Esophagus mucosa (tissue), 1 donor: Measurements from ENCODE around the gene NEO1. TPM values are rescaled to one million over a fixed set of nuclear protein-coding genes. Genes with fewer than 3 reads are reported as not detected.

Source experiments
- ATAC-seq: fragments of 200-7000 bp; cut with Tn5 transposase; one replicate; pipeline ENCODE4 v1.9.1; 2020
- total RNA-seq: library from RNA; stranded (reverse); gene quantifications from one replicate; pipeline ENCODE4 v1.2.4, GENCODE V29; 2023
- donor health status: DM: yes; HTN: yes; CAD: no.

The NEO1 gene
- total RNA-seq, 1 donor from 2014 or later, result 10.6 TPM

DNA sequence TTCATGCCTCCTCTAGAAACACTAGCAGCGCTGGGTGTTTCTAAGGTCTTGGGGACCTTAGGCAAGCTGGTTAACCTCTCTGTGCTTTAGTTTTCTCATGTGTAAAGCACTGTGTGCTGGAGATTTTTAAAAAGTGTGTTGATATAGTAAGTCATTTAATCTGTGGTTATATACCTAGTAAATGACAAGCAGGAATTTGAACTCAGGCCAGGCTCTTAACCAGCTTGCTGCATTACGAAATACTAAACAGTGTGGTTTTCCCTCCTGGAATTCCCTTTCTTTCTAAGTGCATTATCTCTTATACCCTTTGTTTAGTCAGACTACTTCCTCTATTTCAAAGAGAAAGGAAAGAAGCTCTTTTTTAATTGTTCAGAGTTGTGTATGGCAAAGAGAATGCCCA lies 26.5 kb downstream of the NEO1 start:
- no peak for ATAC-seq

DNA sequence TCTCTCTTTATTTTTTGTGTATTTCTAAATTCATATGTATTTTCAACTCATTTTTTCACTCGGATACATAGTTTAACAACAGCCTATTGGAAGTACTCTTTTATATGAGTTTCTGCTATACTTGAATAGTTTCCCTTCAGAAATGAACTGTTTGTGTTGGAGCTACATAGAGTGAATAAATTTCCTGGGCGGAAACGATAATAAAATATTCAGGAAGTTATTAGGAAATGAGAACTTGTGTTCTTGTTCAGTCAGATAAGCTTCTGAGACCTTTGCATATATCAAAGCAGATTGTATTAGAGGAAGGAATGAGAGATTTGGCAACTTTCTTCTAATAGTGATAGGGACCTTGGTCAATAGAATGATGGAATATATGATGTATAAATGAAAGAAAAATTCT lies 27.3 kb downstream of the NEO1 start:
- ATAC-seq, result no peak

DNA sequence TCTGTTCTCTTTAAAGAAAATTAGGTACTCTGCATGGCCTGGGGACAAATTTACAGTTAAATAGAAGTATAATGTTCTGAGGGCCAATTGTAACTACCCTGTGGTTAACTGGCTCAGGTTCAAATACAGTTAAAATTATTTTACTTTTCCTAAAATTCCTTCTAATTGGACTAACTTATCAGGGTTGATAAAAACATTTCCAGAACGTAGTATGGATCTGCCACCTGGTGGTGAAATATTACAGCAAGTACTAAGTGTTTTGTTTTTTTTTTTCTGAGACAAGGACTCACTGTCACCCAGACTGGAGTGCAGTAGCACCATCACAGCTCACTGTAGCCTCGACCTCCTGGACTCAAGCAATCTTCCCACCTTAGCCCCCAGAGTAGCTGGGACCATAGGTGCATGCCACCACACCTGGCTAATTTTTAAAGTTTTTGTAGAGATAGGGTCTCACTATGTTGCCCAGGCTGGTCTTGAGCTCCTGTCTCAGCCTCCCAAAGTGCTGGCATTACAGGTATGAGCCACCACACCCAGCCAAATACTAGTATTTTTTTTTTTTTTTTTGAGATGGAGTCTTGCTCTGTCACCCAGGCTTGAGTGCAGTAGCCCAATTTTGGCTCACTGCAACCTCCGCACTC lies 29.2 kb downstream of the NEO1 start:
- peak; percentile 48 for ATAC-seq

DNA sequence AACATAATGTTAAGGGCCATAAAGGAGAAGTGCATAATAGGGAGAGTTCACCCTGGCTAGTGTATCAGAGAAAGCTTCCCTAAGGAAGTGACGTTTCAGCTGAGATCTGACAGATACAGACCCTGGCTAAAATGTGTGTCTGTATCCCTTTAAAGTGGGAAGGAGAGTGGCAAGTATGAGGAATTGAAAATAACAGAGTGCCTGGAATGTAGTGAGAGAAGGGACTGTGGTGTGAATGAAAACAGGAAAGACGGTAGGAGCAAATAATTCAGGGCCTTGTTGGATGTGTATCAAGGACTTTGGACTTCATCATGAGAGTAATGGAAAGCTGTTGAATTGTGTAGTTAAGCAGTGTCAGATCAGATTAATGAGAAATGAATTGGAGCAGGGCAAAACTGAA lies 30.5 kb downstream of the NEO1 start:
- ATAC-seq, result no peak

DNA sequence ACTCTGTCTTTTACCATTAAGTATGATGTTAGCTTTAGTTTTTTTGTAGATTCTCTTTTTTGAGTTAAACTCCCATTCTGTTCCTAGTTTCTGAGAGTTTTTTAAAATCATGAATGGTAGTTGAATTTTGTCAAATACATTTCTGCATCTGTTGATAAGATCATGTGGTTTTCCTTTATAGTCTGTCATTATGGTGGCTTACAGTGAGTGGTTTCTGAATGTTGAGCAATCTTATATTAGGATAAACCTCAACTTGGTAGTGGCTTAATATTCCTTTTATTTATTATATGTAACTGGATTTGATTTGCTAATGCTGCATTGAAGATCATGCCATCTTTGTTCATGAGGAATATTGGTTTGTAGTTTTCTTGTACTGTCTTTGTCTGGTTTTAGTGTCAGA lies 34.8 kb downstream of the NEO1 start:
- no peak for ATAC-seq

DNA sequence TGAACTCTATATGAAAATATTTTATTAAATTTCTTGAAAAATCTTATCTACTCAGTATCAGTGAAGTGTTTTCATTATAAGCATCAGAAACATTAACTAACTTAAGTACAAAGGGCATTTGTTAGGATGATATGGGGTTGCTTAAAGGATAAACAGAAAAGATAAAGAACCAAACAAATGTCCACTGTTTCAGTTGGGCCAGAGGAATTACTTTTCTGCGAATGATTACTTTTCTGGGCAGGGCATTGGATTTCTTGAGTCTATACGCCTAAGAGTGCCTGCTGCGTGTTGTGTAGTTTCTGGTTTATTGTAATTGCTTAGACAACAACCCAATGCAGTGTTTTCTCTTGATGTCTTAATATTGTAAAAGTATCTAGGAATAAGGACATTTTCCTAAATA lies 52.8 kb downstream of the NEO1 start:
- ATAC-seq, result no peak

DNA sequence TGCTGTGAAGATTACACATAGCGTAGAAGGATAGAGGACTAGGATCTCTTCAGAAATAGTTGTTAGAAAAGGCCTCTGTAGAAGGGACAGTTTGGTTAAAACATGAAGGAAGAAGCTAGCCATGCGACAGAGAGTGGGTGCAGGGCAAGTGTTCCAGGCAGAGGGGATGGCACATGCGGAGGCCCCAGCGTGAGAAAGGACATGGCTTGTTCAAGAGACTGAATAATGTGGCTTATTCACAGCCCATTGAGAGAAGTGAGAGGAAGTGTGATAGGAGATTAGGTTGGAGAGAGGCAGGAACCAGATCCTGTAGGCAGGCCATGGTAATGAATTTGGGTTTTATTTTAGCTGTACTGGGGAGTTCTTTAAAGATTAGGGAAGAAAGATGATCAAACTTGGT lies 56.4 kb downstream of the NEO1 start:
- no peak for ATAC-seq

DNA sequence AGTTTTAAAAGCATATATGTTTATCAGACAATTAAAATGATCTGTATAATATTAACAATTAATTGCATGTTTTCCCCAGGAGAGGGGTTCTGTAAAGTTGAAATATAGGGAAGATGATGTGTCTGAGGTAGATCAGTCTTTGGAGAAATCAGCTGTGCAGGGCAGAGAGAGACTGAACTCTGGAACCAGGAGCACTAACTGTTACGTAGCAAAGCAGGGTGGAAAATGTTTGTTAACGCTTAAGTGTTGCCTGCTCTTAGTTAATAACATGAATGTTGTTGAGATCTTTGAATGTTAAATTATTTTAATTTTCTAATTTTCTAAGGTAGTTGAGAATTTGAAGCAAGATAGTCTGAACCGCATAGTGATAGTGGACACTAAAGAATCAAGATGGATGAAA lies 57.5 kb downstream of the NEO1 start:
- no peak for ATAC-seq

DNA sequence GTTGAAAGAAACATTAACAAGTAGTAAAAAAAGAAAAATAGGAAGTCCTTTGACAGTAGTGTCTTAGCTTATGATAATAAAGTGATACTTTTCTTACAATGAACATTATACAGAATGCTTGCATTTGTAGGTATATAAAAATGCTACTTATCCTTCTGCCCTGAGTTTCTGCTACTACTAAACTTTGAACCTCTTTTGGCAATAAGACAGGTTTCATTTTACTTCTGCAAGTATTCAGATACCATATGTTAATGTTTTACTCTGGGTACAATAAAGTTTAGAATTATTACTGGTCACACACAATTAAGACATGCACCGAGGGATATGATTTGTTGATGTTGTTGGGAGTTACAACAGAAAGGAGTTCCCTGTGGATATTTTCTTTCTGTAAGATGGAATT lies 57.9 kb downstream of the NEO1 start:
- ATAC-seq, result no peak

DNA sequence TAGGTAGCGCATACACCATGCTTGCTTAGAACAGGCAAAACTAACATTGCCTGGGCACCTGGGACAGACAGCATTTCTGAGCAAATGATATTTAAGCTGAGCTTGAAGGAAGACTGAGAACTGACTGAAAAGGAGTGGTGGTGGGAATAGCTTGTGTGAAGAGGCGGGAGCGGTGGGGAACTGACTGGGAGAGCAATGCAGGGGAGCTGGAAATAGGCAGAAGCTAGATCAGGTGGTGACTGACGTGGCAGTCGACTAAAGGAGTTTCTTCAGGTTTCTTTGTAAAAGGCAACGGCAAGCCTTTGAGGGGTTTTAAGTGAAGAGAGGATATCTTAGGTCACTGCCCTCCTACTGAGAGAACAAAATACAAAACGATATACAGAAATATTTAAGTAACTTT lies 61.8 kb downstream of the NEO1 start:
- no peak for ATAC-seq

DNA sequence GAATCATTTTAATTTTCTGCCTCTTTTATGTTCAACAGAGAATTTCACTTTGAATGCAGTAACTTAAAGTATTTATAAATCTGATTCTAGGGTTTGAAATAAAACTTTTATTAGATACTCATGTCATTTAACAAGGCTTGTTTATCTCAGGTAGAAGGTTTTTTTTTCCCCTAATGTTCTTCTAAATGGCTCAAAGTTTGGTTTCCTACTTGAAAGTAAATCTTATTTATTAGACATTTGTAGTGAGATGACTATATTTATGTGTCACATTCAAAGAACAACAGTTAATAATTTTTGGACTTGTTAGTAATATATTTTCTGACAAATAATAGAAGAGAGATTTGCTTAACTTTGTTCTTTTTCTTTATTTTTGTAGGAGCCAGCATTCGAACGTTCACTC lies 63.9 kb downstream of the NEO1 start:
- ATAC-seq, result no peak

DNA sequence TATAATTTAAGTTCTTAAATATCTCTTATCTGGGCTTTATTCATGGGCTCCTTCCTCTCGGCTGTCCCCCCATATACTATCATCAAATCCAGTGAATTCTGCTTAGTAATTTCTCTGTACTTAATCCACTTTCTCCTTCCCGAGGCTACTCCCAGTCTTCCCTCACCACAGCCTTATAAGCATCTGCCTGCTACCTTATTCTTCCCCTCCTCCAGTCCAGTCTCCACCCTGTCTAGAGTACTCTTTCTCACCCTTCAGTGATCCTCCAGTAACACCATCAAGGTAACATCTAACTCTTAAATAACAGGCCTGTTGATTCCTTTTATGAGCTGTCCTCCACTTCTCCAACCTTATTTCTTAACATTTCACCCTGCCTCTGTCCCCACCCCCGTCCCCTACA lies 65.8 kb downstream of the NEO1 start:
- no peak for ATAC-seq

DNA sequence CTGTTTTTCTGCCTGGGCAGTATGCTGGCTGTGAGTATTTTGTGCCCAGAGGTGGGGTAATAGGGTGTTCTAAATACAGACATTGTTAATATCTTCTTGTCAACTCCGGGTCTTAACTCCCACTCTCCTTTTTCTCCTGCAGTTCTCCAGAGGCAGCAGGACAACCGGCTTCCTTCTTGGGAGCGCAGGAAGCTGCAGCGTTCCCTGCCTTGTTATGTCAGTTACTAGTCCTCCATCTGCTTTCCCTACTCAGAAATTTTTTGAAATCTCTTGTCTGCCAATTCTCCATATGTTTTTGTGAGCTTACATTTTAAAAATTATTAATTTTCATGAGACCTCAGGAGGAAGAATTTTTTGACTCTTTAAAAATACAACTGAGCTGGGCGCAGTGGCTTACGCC lies 67.2 kb downstream of the NEO1 start:
- ATAC-seq, result no peak

DNA sequence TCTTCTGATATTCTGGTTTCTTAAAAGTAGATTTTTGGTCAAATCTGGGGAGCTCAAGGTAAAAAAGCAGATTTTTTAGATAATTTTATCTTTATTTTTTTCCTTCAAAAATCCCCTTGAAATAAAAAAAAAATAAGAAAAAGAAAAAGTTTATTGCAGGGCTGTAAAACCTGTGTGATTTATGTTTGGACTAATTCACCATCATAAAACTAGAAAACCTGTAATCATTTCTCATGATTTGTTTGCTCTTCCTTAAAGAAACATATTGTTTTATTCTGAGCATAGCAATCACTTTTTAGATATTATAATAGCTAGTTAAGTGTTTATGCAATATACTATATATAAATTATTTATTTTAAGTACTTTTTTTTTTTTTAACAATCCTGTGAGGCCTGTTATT lies 68.0 kb downstream of the NEO1 start:
- ATAC-seq, result no peak

DNA sequence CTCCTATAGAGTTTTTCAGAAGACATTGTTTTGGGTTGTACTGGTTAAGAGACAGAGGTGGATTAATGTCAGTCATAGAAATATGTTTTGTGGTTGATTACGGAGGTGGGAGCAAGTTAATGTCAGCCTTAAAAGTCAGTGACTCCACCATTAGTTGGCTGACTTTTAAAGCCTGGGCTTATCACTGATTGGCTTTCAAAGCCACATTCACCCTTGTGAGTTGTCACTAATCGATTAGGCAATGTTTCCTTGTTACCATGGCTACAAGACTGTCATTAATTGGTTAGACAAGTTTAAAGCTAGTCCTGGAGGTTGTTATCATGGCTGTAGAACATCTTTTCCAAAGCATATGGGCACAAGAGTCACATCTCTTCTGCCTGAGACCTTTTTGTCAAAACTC lies 73.0 kb downstream of the NEO1 start:
- ATAC-seq, result no peak

DNA sequence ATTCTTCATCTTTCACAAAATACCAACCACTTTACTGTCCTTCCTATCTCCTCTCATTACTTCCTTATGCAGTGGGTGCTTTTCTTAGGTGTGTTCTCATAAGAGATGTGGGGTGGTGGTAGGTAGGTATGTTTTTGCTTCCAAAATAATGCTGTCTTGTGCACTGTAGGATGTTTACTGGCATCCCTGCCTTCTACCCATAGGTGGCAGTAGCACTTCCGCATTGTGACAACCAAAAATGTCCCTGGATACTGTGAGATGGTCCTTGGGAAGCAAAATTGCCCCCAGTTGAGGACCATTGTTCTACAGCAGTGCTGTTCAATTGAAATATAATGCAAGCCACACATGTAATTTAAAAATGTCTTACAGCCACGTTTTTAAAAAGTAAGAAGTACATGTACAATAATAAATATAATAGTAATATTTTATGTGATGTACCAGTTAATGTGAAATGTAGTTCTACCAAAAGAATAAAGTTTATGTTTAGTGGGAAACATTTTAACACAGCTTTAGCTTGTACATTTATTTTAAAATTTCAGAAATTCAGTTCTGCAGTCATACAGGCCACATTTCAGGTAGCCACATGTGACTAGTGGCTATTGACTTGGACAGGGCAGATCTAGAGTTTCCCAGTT lies 75.2 kb downstream of the NEO1 start:
- ATAC-seq, result peak; percentile 44

DNA sequence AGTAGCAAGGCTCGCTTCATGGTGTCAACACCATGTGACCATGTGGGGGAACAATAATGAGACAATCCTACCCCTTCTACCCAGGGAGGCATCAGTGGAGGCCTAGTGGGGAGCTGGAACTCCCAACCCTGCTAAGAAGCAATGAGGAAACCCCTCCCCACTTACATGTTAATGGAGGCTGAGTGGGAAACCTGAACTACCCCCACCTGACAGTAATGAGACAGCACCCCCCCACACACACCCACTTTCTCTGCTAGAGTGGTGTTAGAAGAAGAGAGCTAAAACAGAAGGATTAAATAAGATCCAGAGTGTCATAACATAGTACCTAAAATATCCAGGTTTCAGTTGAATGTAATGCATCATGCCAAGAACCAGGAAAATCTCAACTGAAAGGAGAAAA lies 78.6 kb downstream of the NEO1 start:
- ATAC-seq, result no peak

DNA sequence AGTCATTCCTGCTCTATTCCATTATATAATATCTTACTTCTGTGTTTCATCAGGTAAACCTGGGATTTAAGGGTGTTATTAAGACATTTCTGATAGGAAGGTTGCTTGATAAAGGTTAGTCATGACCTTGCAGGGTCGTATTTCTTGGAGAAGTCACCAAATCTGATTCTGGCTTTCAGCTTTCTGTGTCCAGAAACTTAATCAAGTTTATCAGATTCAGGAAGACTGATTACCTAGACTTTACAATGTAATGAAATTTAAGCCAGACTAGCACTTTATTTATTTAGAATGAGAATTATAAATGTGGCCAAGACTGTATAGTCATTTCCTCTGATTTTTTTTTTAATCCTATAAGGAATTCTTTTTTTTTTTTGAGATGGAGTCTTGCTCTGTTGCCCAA lies 81.9 kb downstream of the NEO1 start:
- ATAC-seq, result no peak

DNA sequence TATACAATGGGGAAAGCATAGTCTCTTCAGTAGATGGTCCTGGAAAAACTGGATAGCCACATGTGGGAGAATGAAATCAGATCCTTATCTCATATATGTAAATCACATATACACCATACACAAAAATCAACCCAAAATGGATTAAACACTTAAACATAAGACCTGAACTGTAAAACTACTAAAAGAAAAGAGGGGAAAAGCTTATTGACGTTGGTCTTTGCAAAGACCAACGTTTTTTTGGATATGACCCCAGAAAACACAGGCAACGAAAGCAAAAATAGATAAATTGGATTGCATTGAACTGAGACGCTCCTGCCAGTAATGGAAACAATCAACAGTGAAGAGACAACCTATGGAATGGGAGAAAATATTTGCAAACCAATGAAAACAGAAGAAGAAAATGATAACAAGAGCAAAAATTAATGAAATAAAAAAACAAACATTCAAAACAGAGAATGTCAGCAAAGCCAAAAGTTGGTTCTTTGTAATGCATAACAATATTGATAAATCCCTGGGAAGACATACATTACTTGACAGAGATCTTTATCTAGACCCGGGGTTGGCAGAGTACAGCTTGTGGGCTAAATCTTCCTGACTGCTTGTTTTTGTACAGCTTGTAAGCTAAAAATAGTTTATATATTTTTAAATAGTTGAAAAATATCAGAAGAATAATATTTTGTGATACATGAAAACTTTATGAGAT lies 86.9 kb downstream of the NEO1 start:
- no peak for ATAC-seq

DNA sequence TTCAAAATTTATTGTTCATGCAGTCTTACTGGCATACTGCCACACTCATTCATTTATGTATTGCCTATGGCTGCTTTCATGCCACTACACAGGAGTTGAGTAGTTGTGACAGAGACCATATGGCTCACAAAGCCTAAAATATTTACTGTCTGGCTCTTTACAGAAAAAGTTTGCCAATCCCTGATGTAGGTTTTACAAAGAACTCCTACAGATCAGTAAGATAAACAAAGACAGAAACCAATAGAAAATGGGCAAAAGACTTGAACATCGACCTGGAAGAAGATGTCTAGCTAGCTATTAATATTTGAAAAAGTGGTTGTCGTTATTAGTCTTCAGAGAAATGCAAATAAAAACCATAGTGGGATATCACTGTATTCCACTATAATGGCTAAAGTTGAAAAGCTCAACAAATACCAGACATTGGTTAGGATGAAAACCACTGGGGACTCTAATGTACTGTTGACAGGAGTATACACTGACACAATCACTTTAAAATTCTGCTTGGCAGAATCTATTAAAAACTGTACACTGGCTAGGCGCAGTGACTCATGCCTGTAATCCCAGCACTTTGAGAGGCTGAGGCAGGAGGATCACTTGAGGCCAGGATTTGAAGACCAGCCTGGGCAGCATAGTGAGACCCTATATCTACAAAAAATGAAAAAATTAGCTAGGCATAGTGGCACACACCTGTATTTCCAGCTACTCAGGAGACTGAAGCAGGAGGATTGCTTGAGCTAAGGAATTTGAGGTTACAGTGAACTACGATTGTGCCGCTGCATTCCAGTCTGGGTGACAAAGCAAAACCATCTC lies 87.7 kb downstream of the NEO1 start:
- no peak for ATAC-seq

DNA sequence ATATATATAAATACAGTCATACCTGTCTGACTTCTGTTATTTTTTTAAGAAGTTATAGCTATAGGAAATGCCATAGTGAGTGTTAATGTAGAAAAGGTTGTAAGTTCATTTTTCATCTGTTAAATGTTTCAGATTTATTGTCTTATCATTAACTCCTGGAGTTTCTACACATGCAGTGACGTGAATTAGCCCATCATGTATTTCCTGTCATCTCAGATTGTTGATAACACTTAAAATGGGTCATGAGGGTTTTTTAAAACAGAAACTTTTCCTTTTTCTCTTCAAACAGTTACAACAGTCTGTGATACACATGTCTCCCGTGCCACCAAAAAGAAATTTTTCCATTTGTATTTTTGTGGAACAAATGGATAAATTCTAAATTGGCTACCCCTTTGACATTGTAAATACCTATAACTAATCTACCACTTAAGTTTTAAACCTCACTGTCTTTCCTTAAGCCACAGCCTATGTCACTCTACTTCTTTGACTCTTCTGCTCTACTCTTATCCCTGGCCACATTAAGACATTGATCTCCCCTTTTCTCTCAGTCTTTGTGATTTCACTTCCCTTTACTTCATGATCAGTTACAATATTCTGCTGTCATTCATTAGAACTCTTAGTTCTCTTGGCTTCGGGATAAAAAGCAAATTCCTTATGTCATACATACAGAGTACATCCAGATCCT lies 89.1 kb downstream of the NEO1 start:
- ATAC-seq, result no peak

DNA sequence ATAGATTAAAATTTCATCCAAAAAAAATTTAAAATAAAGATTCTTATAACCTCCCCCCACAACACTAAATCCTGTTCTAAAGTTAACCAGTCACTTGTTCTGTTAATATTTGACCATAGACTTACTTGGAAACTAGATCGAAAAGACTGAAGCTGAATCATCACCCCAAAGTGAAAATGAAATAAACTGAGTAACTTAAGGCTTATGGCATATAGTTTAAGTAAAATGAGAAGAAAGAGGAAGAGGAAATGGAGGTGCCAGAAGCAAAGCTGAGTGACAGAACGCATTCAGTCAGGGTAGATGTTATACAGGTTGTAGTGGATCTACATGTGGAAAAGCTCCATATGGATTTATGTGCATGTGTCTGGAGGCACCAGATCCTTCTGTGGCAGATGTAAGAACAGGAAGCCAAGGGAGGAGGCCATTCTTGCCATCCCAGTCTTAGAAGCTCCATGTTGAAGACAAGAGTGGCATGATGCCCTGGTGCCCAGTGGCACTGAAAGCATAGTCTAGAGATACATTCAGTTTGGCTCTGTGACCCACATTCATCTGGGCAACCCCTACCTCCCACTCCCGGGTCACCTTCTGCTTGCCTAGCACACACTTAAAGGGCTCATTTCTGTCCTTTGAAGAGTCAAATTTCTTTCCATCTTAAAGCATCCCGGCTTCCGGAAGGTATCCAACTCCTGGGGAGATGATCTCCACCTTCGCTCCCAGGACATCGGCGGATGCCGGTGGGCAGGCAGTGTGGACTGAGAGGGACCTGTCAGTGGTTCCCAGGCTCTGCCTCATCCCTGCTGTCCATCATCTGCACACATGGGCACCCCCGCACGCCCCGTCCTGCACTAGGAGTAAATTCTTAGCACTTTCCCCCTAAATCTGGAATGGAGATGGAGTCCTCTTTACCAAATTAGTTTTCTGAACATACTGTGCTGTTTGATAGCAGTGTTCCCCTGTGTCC lies 90.8 kb downstream of the NEO1 start:
- ATAC-seq, result no peak
